Heart right ventricle (tissue), 16 donors: ENCODE results near the gene ZFAND2B. TPM values are rescaled to one million over a fixed set of nuclear protein-coding genes. Genes with fewer than 3 reads are reported as not detected.
"Not testable (repeated sequence)": the region's sequence is repeated elsewhere in the genome, so short reads cannot be mapped to it uniquely, and the experiment has no call there.

Experiments used
- ATAC-seq, 8 donors: fragments of 200-7000 bp; cut with Tn5 transposase; one replicate each; pipeline ENCODE4 v1.9.1; 2020; ENCODE audit warnings: mild to moderate bottlenecking in 8 of 8, moderate library complexity in 8 of 8, moderate number of reproducible peaks in 1 of 8
- DNase-seq, 2 donors: peaks; one replicate each; pipeline ENCODE4 v3.0.0-alpha.2; 2020
- H3K27ac ChIP-seq, 10 donors: fragments of 200-600 bp; sonication (generic) in 2 of 10; one replicate each; pipeline versions ENCODE4 v1.5.0 to v1.8.0; 2020 to 2022; ENCODE audit warnings: mild to moderate bottlenecking in 3 of 10
- H3K27me3 ChIP-seq, 7 donors: fragments of 200-600 bp; one replicate each; pipeline ENCODE4 v1.8.0; 2021 to 2022; ENCODE audit warnings: mild to moderate bottlenecking in 2 of 7
- H3K36me3 ChIP-seq, 9 donors: fragments of 200-600 bp; sonication (generic) in 1 of 9; one replicate each; pipeline versions ENCODE4 v1.5.0 to v1.8.0; 2020 to 2022; ENCODE audit warnings: mild to moderate bottlenecking in 2 of 9
- H3K4me1 ChIP-seq, 9 donors: fragments of 200-600 bp; sonication (generic) in 1 of 9; one replicate each; pipeline versions ENCODE4 v1.5.0 to v1.8.0; 2020 to 2022; ENCODE audit warnings: mild to moderate bottlenecking in 4 of 9
- H3K4me3 ChIP-seq, 10 donors: fragments of 200-600 bp; sonication (generic) in 2 of 10; one replicate each; pipeline versions ENCODE4 v1.5.0 to v1.8.0; 2020 to 2022; ENCODE audit warnings: mild to moderate bottlenecking in 7 of 10, moderate library complexity in 2 of 10
- H3K9me3 ChIP-seq, 11 donors: fragments of 200-600 bp in 10 of 11; sonication (generic) in 2 of 11; one replicate each; pipeline versions ENCODE4 v1.5.0 to v1.8.0; 2013 to 2022; ENCODE audit warnings: mild to moderate bottlenecking in 2 of 11, control low read depth in 1 of 11, moderate library complexity in 1 of 11
- CTCF ChIP-seq, 9 donors: fragments of 200-600 bp; sonication (generic) in 2 of 9; IDR thresholded peaks; one replicate each; pipeline versions ENCODE4 v1.5.0 to v1.8.0; 2021 to 2022; ENCODE audit warnings: antibody characterized with exemption in 9 of 9, mild to moderate bottlenecking in 5 of 9, moderate library complexity in 1 of 9
- WGBS, 2 donors: extraction: QIAGEN DNeasy Blood & Tissue Kit; methylation state at CpG; one replicate each; pipeline ENCODE4 v1.1.7; 2013; ENCODE audit warnings: inconsistent platforms in 1 of 2; 5-methylcytosine and 5-hydroxymethylcytosine counted together
- intact Hi-C, 10 donors: fragments of 100-400 bp; cut with DNase I; formaldehyde crosslinking; loops; one replicate each; pipeline versions ENCODE4 v1.11.1 to v1.14.2; 2022
- polyA plus RNA-seq, 2 donors: library from polyadenylated mRNA; stranded (reverse); fragments of 200-250 nt; gene quantifications; one replicate each; pipeline ENCODE4 v1.2.3, GENCODE V29; 2013
- total RNA-seq, 10 donors: library from RNA; stranded (reverse); fragmentation: NEBNext Ultra II Directional in 3 of 10; extraction: Animal tissue kit (Norgen Biotek cat#: 25700) in 3 of 10; gene quantifications; one replicate each; pipeline versions ENCODE4 v1.2.1 to v1.2.4, GENCODE V29; 2021 to 2023
- donor health status: Arrhythmogenic right ventricular cardiomyopathy.
- donor health status: ischemic (EF 13 %, LVEDD 7.1; RV severe dilation, severe dysfunction).
- donor health status: healthy with polysubstance abuse.
- donor health status: DM: no; HTN: yes; CAD: no.
- donor health status: DM: no; HTN: no; CAD: no.
- donor health status: ischemic (EF 25% LVEDD 6.9; RV normal size, moderate dysfunction).
- donor health status: ischemic (EF 25% LVEDD 5.7; RV mildly dilated, moderate dysfunction).
- donor health status: healthy.
- donor health status: DM: yes; HTN: yes; CAD: no.
- donor health status: Ischemic cardiomyopathy.
- donor health status: ischemic (EF 35%, LVEDD 5.7; RV mildly dilated, moderate dysfunction).
- donor health status: nonischemic (EF 11% LVEDD 7.7; RV severe dilation, severe dysfunction).
- donor health status: DM: yes; HTN: yes; CAD: no.
- donor health status: PGD.
- donor health status: ischemic (EF 29% LVEDD 5.4; RV normal size, mild dysfunction).
- donor health status: nonischemic (EF 23%, LVEDD 6.1; RV moderate dilation, normal function).

The ZFAND2B gene
- total and polyA plus RNA-seq, 12 donors: 11.5 to 40.8 (median 17.4) TPM

- WGBS, 2 donors: 83 to 84% methylated on average over 12 of the region's 12 CpGs
- H3K27me3 ChIP-seq: peaks cover 0 to 22% (median 3%) of the 10 kb centered on the region in 7 donors
- ATAC-seq (no peak), DNase-seq (no peak)
- no peaks in the 10 kb centered on the region for H3K4me1 ChIP-seq
- intact Hi-C loops: no loop called here
- peaks cover 0 to 2% (median 0%) of the 10 kb centered on the region in 11 donors for H3K9me3 ChIP-seq
- TF ChIP-seq CTCF (IDR thresholded peaks at IDR 0.05): no peak
- H3K4me3 ChIP-seq: no peak overlapping the region
- no peaks in the 10 kb centered on the region for H3K36me3 ChIP-seq
- H3K27ac ChIP-seq: no peak overlapping the region
Observed at GRCh38 chr2:219199470-219200211, 6.9 kb upstream of the ZFAND2B start.

DNA sequence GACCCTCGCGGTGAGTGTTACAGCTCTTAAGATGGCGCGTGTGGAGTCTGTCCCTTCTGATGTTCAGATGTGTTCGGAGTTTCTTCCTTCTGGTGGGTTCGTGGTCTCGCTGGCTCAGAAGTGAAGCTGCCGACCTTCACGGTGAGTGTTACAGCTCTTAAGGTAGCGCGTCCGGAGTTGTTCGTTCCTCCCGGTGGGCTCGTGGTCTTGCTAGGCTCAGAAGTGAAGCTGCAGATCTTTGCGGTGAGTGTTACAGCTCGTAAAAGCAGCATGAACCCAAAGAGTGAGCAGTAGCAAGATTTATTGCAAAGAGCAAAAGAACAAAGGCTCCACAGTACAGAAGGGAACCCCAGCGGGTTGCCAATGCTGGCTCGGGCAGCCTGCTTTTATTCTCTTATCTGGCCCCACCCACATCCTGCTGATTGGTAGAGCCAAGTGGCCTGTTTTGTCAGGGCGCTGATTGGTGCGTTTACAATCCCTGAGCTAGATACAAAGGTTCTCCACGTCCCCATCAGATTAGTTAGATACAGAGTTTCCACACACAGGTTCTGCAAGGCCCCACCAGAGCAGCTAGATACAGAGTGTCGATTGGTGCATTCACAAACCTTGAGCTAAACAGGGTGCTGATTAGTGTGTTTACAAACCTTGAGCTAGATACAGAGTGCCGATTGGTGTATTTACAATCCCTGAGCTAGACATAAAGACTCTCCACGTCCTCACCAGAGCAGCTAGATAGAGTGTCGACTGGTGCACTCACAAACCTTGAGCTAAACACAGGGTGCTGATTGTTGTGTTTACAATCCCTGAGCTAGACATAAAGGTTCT, 5.9 kb upstream of the ZFAND2B start:
- H3K9me3 ChIP-seq, DNase-seq, ATAC-seq, H3K36me3 ChIP-seq, intact Hi-C loops, H3K4me1 ChIP-seq, H3K27ac ChIP-seq, H3K4me3 ChIP-seq: not testable (repeated sequence)
- 83% methylated on average over 25 of the region's 26 CpGs for WGBS, 2 donors
- peaks cover 0 to 22% (median 3%) of the 10 kb centered on the region in 7 donors for H3K27me3 ChIP-seq

DNA sequence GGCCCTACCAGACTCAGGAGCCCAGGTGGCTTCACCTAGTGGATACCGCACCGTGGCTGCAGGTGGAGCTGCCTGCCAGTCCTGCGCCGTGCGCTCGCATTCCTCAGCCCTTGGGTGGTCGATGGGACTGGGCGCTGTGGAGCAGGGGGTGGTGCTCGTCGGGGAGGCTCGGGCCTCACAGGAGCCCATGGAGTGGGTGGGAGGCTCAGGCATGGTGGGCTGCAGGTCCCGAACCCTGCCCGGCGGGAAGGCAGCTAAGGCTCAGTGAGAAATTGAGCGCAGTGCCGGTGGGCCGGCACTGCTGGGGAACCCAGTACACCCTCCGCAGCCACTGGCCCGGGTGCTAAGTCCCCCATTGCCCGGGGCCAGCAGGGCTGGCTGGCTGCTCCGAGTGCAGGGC, 5.3 kb upstream of the ZFAND2B start:
- H3K9me3 ChIP-seq, ATAC-seq, H3K4me3 ChIP-seq, H3K27ac ChIP-seq, intact Hi-C loops, H3K36me3 ChIP-seq, H3K4me1 ChIP-seq, DNase-seq: not testable (repeated sequence)
- H3K27me3 ChIP-seq: peaks cover 0 to 22% (median 3%) of the 10 kb centered on the region in 7 donors
- WGBS, 2 donors: 90 to 91% methylated on average over 19 to 20 of the region's 21 CpGs

DNA sequence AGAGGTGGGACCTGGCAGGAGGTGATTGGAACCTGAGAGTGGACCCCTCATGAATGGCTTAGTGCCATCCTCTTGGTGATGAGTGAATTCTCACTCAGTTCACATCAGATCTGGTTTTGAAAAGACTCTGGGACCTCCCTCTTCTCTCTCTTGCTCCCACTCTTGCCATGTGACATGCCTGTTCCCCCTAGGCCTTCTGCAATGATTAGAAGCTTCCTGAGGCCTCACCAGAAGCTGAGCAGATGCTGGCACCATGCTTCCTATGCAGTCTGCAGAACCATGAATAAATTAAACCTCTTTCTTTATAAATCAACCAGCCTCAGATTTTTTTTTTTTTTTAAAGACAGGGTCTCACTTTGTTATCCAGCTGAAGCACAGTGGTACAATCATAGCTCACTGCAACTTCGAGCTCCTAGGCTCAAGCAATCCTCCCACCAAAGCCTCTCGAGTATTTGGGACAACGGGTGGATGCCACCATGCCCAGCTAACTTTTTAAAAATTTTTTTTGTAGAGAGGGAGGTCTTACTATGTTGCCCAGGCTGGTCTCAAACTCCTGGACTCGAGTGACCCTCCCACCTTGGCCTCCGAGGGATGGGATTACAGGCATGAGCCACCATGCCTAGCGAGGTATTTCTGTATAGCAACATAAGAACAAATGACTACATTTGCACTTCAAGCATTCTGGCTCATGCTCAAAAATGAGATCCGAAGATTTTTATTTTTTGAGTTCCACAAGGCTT, 2.0 kb upstream of the ZFAND2B start:
- no peak for ATAC-seq
- intact Hi-C loops: loop anchor here in 2 of 10 donors (5.0 kb wide), 2 partner anchors 32 to 42 kb away; partner anchors contain the start of genes NHEJ1 (in 1 of the 2) and SLC23A3 (in 1 of the 2)
- peaks cover 8 to 25% (median 20%) of the 10 kb centered on the region in 9 donors for H3K4me1 ChIP-seq
- peaks cover 0 to 21% (median 12%) of the 10 kb centered on the region in 9 donors for H3K36me3 ChIP-seq
- H3K4me3 ChIP-seq: no peak overlapping the region
- peaks cover 0 to 2% (median 0%) of the 10 kb centered on the region in 7 donors for H3K27me3 ChIP-seq
- TF ChIP-seq CTCF (IDR thresholded peaks at IDR 0.05): no peak
- DNase-seq: no peak
- H3K9me3 ChIP-seq: peaks cover 0 to 2% (median 0%) of the 10 kb centered on the region in 11 donors
- no peak overlapping the region for H3K27ac ChIP-seq
- 90 to 92% methylated on average over 7 of the region's 7 CpGs for WGBS, 2 donors

GRCh38 chr2:219205165-219205538, 1.4 kb upstream of the ZFAND2B start:
- Histone ChIP-seq H3K27ac (no peak overlapping the region), H3K4me3 (no peak overlapping the region), H3K36me3 (peaks cover 0 to 27% (median 17%) of the 10 kb centered on the region in 9 donors), H3K9me3 (peaks cover 0 to 2% (median 0%) of the 10 kb centered on the region in 11 donors), H3K27me3 (no peaks in the 10 kb centered on the region), H3K4me1 (peaks cover 8 to 25% (median 20%) of the 10 kb centered on the region in 9 donors)
- TF ChIP-seq CTCF (IDR thresholded peaks at IDR 0.05): no peak
- DNase-seq (no peak), ATAC-seq (no peak)
- WGBS, 2 donors: 84 to 86% methylated on average over 5 of the region's 5 CpGs
- intact Hi-C loops: loop anchor here in 2 of 10 donors (5.0 kb wide), 2 partner anchors 33 to 43 kb away; partner anchors contain the start of genes NHEJ1 (in 1 of the 2) and SLC23A3 (in 1 of the 2)
